GM21723 (cell line): ENCODE measurements around the gene NGB.

ENCODE experiments used
- ATAC-seq: cut with Tn5 transposase; IDR thresholded peaks from one replicate; pipeline ENCODE4 v1.9.1; 2021; ENCODE audit warnings: mild to moderate bottlenecking, moderate library complexity; ENCODE audit not compliant: unreplicated experiment

Gene NGB

GRCh38 chr14:77238996-77239395, 32.0 kb downstream of the NGB start:
- no peak for ATAC-seq

GRCh38 chr14:77238356-77238755, 32.6 kb downstream of the NGB start:
- ATAC-seq, result no peak

GRCh38 chr14:77236814-77237213, 34.2 kb downstream of the NGB start:
- no peak for ATAC-seq

- no peak for ATAC-seq
These were observed 39.3 kb downstream of the NGB start for GRCh38 chr14:77231721-77232120.

- no peak for ATAC-seq
These were observed 40.1 kb downstream of the NGB start for GRCh38 chr14:77230914-77231313.

- no peak for ATAC-seq
These were observed 43.0 kb downstream of the NGB start for GRCh38 chr14:77228056-77228455.

- no peak for ATAC-seq
These were observed 45.0 kb downstream of the NGB start for GRCh38 chr14:77225892-77226557.

- ATAC-seq, result no peak
These were observed 45.8 kb downstream of the NGB start for GRCh38 chr14:77225254-77225653.

GRCh38 chr14:77224212-77224611, 46.8 kb downstream of the NGB start:
- no peak for ATAC-seq

GRCh38 chr14:77222546-77223225, 48.3 kb downstream of the NGB start:
- ATAC-seq, result no peak

- no peak for ATAC-seq
These were observed 49.6 kb downstream of the NGB start for GRCh38 chr14:77221241-77221871.

- no peak for ATAC-seq
These were observed 50.6 kb downstream of the NGB start for GRCh38 chr14:77220246-77221017.

- ATAC-seq, result no peak
These were observed 51.4 kb downstream of the NGB start for GRCh38 chr14:77219591-77219990.

GRCh38 chr14:77217551-77217950, 53.5 kb downstream of the NGB start:
- no peak for ATAC-seq
